GM10266 (cell line): Measurements from ENCODE around the gene SDK1.

Experiments used
- DNase-seq: peaks from one replicate; pipeline ENCODE4 v3.0.0; 2012; ENCODE audit errors: extremely low spot score
- TF ChIP-seq, protein P1 (sequence below): IDR thresholded peaks from 2 replicates; pipeline ENCODE4 v1.5.1; 2012; ENCODE audit warnings: mild to moderate bottlenecking, low read depth; ENCODE audit not compliant: control insufficient read depth, insufficient read depth; ENCODE audit errors: missing control alignments

SDK1 gene

DNA sequence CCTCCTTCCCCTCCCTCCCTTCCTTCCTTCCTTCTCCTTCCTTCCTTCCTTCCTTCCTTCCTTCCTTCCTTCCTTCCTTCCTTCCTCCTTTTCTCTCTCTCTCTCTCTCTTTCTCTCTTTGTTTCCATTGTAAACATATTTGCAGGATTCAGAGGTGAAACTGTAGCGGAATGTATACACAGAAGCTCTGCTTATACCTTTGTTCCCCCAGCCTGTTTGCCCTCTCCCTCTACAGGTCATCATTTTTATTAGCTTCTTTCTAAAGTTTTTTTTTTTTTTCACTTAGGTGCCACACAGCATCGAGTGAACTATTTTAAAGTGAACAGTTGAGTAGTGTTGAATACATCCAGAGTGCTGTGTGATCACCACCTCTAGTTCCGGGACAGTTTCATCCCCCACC is 20.7 kb downstream of the SDK1 start:
- DNase-seq = no peak
- TF ChIP-seq, protein P1, sequence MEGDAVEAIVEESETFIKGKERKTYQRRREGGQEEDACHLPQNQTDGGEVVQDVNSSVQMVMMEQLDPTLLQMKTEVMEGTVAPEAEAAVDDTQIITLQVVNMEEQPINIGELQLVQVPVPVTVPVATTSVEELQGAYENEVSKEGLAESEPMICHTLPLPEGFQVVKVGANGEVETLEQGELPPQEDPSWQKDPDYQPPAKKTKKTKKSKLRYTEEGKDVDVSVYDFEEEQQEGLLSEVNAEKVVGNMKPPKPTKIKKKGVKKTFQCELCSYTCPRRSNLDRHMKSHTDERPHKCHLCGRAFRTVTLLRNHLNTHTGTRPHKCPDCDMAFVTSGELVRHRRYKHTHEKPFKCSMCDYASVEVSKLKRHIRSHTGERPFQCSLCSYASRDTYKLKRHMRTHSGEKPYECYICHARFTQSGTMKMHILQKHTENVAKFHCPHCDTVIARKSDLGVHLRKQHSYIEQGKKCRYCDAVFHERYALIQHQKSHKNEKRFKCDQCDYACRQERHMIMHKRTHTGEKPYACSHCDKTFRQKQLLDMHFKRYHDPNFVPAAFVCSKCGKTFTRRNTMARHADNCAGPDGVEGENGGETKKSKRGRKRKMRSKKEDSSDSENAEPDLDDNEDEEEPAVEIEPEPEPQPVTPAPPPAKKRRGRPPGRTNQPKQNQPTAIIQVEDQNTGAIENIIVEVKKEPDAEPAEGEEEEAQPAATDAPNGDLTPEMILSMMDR = no peak

- DNase-seq = no peak
- TF ChIP-seq, protein P1 = no peak
Measured at GRCh38 chr7:3326246-3326645, 25.2 kb downstream of the SDK1 start.

- DNase-seq = no peak
- TF ChIP-seq, protein P1 = no peak
Measured at GRCh38 chr7:3327099-3327498, 26.0 kb downstream of the SDK1 start.

GRCh38 chr7:3327655-3328054 is 26.6 kb downstream of the SDK1 start:
- no peak for DNase-seq
- TF ChIP-seq, protein P1 = no peak

GRCh38 chr7:3332308-3332707 is 31.3 kb downstream of the SDK1 start:
- no peak for DNase-seq
- TF ChIP-seq, protein P1 = no peak

DNA sequence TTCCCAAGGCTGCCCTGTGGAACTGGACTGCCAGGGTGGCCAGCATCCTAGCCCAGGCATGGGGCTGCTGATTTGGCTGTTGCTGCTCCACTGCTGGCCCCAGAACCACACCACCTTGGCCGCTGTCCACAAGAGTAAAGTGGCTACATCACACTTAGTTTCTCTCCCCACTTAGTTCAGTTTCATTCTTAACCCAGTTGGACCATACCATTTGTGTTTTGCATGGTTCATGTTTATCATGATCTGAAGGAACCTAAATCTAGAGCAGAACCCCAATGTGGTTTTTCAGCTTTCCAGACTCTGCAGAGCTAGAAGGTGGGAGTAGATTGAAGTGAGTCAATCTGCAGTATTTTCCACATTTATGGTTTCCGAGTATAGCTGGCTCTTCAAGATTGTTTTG is 32.8 kb downstream of the SDK1 start:
- TF ChIP-seq, protein P1 = no peak

GRCh38 chr7:3336042-3336665 is 35.1 kb downstream of the SDK1 start:
- TF ChIP-seq, protein P1 = no peak
- DNase-seq = no peak

More for the DNA sequence above, 32.8 kb downstream of the SDK1 start:
- no peak for DNase-seq
